Testis (tissue), 2 donors: ENCODE results near the gene RHBDD1.

ENCODE experiments used
- POLR2A ChIP-seq: fragments of 450-650 bp; IDR thresholded peaks from one replicate; pipeline ENCODE4 v1.6.1; 2017; ENCODE audit warnings: antibody characterized with exemption, mild to moderate bottlenecking, moderate library complexity
- TF ChIP-seq, protein P1 (sequence below), 3 experiments: fragments of 450-650 bp in 2 of 3; fragments of 200-600 bp in 1 of 3; sonication (generic) in 1 of 3; IDR thresholded peaks; one replicate each; pipeline ENCODE4 v1.5.1; 2016 to 2019; ENCODE audit warnings: antibody characterized with exemption in 3 of 3, mild to moderate bottlenecking in 2 of 3, moderate library complexity in 1 of 3

DNA sequence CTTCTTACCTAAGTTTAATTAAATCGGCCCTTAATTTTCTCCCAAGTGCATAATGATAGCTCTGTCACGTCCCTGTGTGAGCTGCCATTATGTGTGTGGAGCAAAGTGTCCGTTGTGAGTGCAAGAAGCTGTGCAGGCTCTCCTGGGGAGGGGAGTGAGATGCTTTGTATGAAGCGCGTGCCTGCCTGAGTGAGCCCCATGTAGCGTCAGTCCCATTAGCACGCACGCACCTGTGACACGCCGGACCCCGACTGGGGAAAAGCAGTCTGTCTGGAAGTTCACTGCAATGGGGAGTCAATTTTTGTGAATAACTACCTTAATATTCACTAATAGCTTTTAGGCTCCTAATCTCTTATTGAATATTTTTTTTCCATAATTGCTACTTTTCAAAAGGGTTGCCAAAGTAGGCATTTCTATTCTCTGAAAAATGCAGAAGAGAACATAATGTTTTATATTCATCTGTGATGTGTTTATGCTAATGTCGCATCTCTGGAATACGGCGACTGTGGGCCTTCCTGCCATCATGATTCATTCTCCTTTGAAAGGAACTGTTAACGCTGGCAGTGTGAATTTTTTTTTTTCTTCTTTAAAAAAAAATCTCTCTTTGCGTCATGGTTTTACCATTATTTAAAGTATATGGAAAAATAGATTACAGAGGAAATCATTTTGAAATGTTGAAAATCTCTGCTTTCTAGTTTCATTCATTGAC, 170.5 kb downstream of the RHBDD1 start:
- TF ChIP-seq, protein P1, sequence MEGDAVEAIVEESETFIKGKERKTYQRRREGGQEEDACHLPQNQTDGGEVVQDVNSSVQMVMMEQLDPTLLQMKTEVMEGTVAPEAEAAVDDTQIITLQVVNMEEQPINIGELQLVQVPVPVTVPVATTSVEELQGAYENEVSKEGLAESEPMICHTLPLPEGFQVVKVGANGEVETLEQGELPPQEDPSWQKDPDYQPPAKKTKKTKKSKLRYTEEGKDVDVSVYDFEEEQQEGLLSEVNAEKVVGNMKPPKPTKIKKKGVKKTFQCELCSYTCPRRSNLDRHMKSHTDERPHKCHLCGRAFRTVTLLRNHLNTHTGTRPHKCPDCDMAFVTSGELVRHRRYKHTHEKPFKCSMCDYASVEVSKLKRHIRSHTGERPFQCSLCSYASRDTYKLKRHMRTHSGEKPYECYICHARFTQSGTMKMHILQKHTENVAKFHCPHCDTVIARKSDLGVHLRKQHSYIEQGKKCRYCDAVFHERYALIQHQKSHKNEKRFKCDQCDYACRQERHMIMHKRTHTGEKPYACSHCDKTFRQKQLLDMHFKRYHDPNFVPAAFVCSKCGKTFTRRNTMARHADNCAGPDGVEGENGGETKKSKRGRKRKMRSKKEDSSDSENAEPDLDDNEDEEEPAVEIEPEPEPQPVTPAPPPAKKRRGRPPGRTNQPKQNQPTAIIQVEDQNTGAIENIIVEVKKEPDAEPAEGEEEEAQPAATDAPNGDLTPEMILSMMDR (IDR thresholded peaks at IDR 0.05), result no peak
- TF ChIP-seq POLR2A, result no peak
